HepG2 (cell line): Measurements from ENCODE around the gene BIRC3. TPM values are rescaled to one million over a fixed set of nuclear protein-coding genes. Genes with fewer than 3 reads are reported as not detected.

Experiments used
- ATAC-seq: fragments of 200-7000 bp; cut with Tn5 transposase; 3 replicates; pipeline ENCODE4 v1.9.1; 2020; ENCODE audit warnings: mild to moderate bottlenecking, moderate library complexity
- BruUV-seq: library from RNA; stranded (reverse); fragments of 400-500 nt; replicated peaks from 2 replicates; lab custom pipeline; 2021; lab: Mats Ljungman, UMichigan
- CTCF ChIA-PET: fragments of 300-600 bp; formaldehyde crosslinking; extraction: SDS; loops from one replicate; lab custom pipeline; 2021; ENCODE audit warnings: low total read pairs, inconsistent platforms, low intra/inter-chr PET ratio; lab: Yijun Ruan, JAX
- POLR2A ChIA-PET: fragments of 350-600 bp; sonication (Branson Sonifier 250); formaldehyde crosslinking; loops from one replicate; lab custom pipeline; 2020; ENCODE audit warnings: antibody characterized with exemption, inconsistent platforms; lab: Yijun Ruan, JAX
- DNase-seq: peaks from one replicate; pipeline ENCODE4 v3.0.0-alpha.2; 2015; ENCODE audit warnings: low spot score
- FAIRE-seq: peaks from 3 replicates; lab custom pipeline; 2011; peaks lifted over from hg19 to GRCh38; lab: Jason Lieb, UNC
- H2AFZ ChIP-seq: one replicate; pipeline ENCODE4 v1.6.1; 2011; ENCODE audit warnings: low read length, inconsistent platforms
- H3K27ac ChIP-seq: fragments of 300-600 bp; 3 replicates; pipeline ENCODE4 v1.8.0; 2011; ENCODE audit warnings: mixed run types, mild to moderate bottlenecking, mixed read lengths, low read length, inconsistent platforms; ENCODE audit not compliant: insufficient read depth; ENCODE audit errors: extremely low read length
- H3K27me3 ChIP-seq, 2 experiments: fragments of 200-600 bp in 1 of 2; 2 replicates in 1 of 2; 3 replicates in 1 of 2; pipeline versions ENCODE4 v1.6.0 to v1.8.0; 2011; ENCODE audit warnings: low read length in 2 of 2, mild to moderate bottlenecking in 2 of 2, moderate library complexity in 2 of 2, inconsistent platforms in 1 of 2; ENCODE audit not compliant: insufficient read depth in 2 of 2, control insufficient read depth in 1 of 2
- H3K36me3 ChIP-seq, 2 experiments: fragments of 200-600 bp in 1 of 2; replicated peaks in 1 of 2; 2 replicates in 1 of 2; 3 replicates in 1 of 2; pipeline versions ENCODE4 v1.5.1 to v1.8.0; 2011; ENCODE audit warnings: low read length in 2 of 2, inconsistent platforms in 1 of 2; ENCODE audit not compliant: insufficient read depth in 2 of 2, control insufficient read depth in 1 of 2
- H3K4me1 ChIP-seq: 2 replicates; pipeline ENCODE4 v1.5.1; 2012; ENCODE audit warnings: low read length, inconsistent platforms; ENCODE audit not compliant: insufficient read depth
- H3K4me2 ChIP-seq: 2 replicates; pipeline ENCODE4 v1.6.0; 2011; ENCODE audit warnings: low read depth, low read length, inconsistent platforms
- H3K4me3 ChIP-seq, 3 experiments: fragments of 200-600 bp in 1 of 3; sonication (generic), shearing (Covaris generic) in 1 of 3; replicated peaks in 1 of 3; 2 replicates each; pipeline ENCODE4 v1.5.1; 2011 to 2016; ENCODE audit warnings: low read length in 3 of 3, inconsistent platforms in 2 of 3, low read depth in 2 of 3, mild to moderate bottlenecking in 2 of 3, control low read depth in 1 of 3, mixed read lengths in 1 of 3; ENCODE audit not compliant: insufficient read depth in 1 of 3
- H3K79me2 ChIP-seq: one replicate; pipeline ENCODE4 v1.6.1; 2011; ENCODE audit warnings: low read length, inconsistent platforms; ENCODE audit not compliant: insufficient read depth
- H3K9ac ChIP-seq: 2 replicates; pipeline ENCODE4 v1.6.0; 2011; ENCODE audit warnings: mild to moderate bottlenecking, low read depth, low read length, inconsistent platforms; ENCODE audit not compliant: insufficient read depth
- H3K9me3 ChIP-seq: 2 replicates; pipeline ENCODE4 v1.5.1; 2012; ENCODE audit warnings: mild to moderate bottlenecking, low read length
- H4K20me1 ChIP-seq: 2 replicates; pipeline ENCODE4 v1.6.0; 2011; ENCODE audit warnings: inconsistent platforms, mild to moderate bottlenecking, low read length, moderate library complexity; ENCODE audit not compliant: insufficient read depth
- ASH2L ChIP-seq: fragments of 300-600, 200-600 bp; sonication (generic); IDR thresholded peaks from 2 replicates; pipeline ENCODE4 v1.7.0; 2017; ENCODE audit warnings: low read depth, mild to moderate bottlenecking, moderate library complexity, mixed read lengths, low read length; ENCODE audit not compliant: insufficient read length
- IRF2 ChIP-seq: IDR thresholded peaks from 2 replicates; pipeline ENCODE4 v1.6.1; 2018; ENCODE audit warnings: missing genetic modification reagents, missing compliant biosample characterization
- NONO ChIP-seq, 2 experiments: fragments of 450-650 bp in 1 of 2; sonication (generic) in 1 of 2; formaldehyde crosslinking in 1 of 2; IDR thresholded peaks in 1 of 2; conservative IDR thresholded peaks in 1 of 2; 2 replicates each; pipeline versions ENCODE4 v1.6.1 to v1.8.0; 2017 to 2022; ENCODE audit warnings: mild to moderate bottlenecking in 1 of 2, missing genetic modification reagents in 1 of 2, moderate library complexity in 1 of 2
- ZBTB38 ChIP-seq: sonication (generic); formaldehyde crosslinking; IDR thresholded peaks from 2 replicates; pipeline ENCODE4 v1.5.1; 2020; ENCODE audit warnings: mild to moderate bottlenecking, missing genetic modification reagents
- ZMYM3 ChIP-seq: sonication (generic); formaldehyde crosslinking; IDR thresholded peaks from 2 replicates; pipeline ENCODE4 v1.5.1; 2020; ENCODE audit warnings: mild to moderate bottlenecking, missing genetic modification reagents
- ZNF317 ChIP-seq: sonication (generic); formaldehyde crosslinking; IDR thresholded peaks from 2 replicates; pipeline ENCODE4 v1.5.0; 2020; ENCODE audit warnings: mild to moderate bottlenecking, missing genetic modification reagents
- WGBS: methylation state at CpG from one replicate; pipeline ENCODE4 v1.1.6; 2017; ENCODE audit warnings: low lambda C conversion rate; 5-methylcytosine and 5-hydroxymethylcytosine counted together
- in situ Hi-C: cut with HindIII; loops from 2 replicates; pipeline ENCODE4 v1.10.0; 2017; ENCODE audit warnings: low pct_unique_long_range_greater_than_20kb; ENCODE audit not compliant: extremely low pct_ligation_motif_present
- intact Hi-C: fragments of 100-400 bp; cut with micrococcal nuclease; formaldehyde crosslinking; loops from one replicate; pipeline ENCODE4 v1.10.0; 2022; ENCODE audit not compliant: unreplicated experiment
- polyA plus RNA-seq, 8 experiments: library from polyadenylated mRNA; depleted of rRNA in 3 of 8; stranded (reverse) in 7 of 8; unstranded in 1 of 8; fragments of >200 nt; fragmentation: Illumina TruSeq in 4 of 8; extraction: Trizol in 4 of 8; gene quantifications; 2 replicates each; pipeline versions ENCODE4 v1.2.1 to v1.2.3, GENCODE V29; 2011 to 2016; ENCODE audit warnings: low read depth in 4 of 8, missing spikeins in 1 of 8, mixed read lengths in 1 of 8; ENCODE audit not compliant: insufficient read depth in 1 of 8
- total RNA-seq, 5 experiments: library from RNA; depleted of rRNA; stranded (reverse); fragments of >200 nt; fragmentation: Illumina TruSeq; extraction: Trizol; gene quantifications; 2 replicates each; pipeline ENCODE4 v1.2.3, GENCODE V29; 2016; ENCODE audit warnings: low read depth in 1 of 5
- TF ChIP-seq, protein P1 (sequence below): sonication (generic); formaldehyde crosslinking; IDR thresholded peaks from 2 replicates; pipeline ENCODE4 v1.4.0; 2020; ENCODE audit warnings: low read depth, mild to moderate bottlenecking, missing genetic modification reagents
- TF ChIP-seq, protein P2 (sequence below), 2 experiments: sonication (generic) in 1 of 2; formaldehyde crosslinking in 1 of 2; IDR thresholded peaks; 2 replicates each; pipeline versions ENCODE4 v1.4.0 to v1.6.1; 2018 to 2020; ENCODE audit warnings: missing genetic modification reagents in 2 of 2, borderline replicate concordance in 1 of 2, low read depth in 1 of 2, mild to moderate bottlenecking in 1 of 2, missing biosample characterization in 1 of 2
- TF ChIP-seq, protein P3 (sequence below): sonication (generic); formaldehyde crosslinking; IDR thresholded peaks from 2 replicates; pipeline ENCODE4 v1.5.1; 2020; ENCODE audit warnings: mild to moderate bottlenecking, missing genetic modification reagents, moderate library complexity

BIRC3 gene
- total and polyA plus RNA-seq, 2 of the 13 experiments (the other 11 are each of a cell fraction or from before 2014, with no cell fraction given), result 0.41 to 4.2 TPM

DNA sequence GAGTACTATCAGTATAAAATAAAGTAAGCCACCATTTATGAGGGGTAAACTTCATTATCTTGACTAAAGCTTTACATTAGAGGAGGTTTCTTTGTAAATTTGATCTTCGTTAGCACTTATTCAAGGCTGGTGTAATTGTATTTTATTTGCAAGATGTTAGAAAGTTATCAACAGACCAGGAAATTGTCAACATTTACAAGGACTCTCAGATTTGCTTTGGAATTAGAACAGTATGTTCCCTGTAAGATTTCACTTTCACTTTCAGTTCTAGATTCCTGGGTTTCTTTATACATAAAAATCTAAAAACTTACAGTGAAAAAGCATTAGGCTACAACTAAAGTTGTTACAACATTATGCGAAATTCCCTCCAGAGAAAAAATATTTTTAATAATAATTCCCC, 4.6 kb upstream of the BIRC3 start:
- TF ChIP-seq ZBTB38 (CRISPR knock-in tag) (no peak), ASH2L (peak; percentile 19), IRF2 (CRISPR knock-in tag) (peak; percentile 83; the same call in 1 of the 2 replicates)
- TF ChIP-seq, protein P1, sequence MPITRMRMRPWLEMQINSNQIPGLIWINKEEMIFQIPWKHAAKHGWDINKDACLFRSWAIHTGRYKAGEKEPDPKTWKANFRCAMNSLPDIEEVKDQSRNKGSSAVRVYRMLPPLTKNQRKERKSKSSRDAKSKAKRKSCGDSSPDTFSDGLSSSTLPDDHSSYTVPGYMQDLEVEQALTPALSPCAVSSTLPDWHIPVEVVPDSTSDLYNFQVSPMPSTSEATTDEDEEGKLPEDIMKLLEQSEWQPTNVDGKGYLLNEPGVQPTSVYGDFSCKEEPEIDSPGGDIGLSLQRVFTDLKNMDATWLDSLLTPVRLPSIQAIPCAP, result peak; percentile 83; the same call in 1 of the 2 replicates
- Histone ChIP-seq H3K27ac (peak overlapping the region; percentile 33), H3K36me3 (no peaks in the 10 kb centered on the region), H3K9me3 (no peaks in the 10 kb centered on the region), H2AFZ (peak overlapping the region; percentile 99), H4K20me1 (no peaks in the 10 kb centered on the region), H3K4me1 (peaks cover 29% of the 10 kb centered on the region), H3K4me3 (peak overlapping the region; percentile 56 to 74 (median 62); a peak in 5 of 6 replicates), H3K9ac (peak overlapping the region; percentile 58), H3K27me3 (no peaks in the 10 kb centered on the region), H3K79me2 (no peaks in the 10 kb centered on the region), H3K4me2 (peak overlapping the region; percentile 87)
- in situ Hi-C loops (no loop called here), intact Hi-C loops (no loop called here)
- WGBS, result 21% methylated on average over 2 of the region's 2 CpGs
- ChIA-PET POLR2A (no interaction called here), CTCF (no interaction called here)
- DNase-seq, result no peak
- ATAC-seq, result no peak
- no peak for FAIRE-seq
- BruUV-seq, result no TSS peak

DNA sequence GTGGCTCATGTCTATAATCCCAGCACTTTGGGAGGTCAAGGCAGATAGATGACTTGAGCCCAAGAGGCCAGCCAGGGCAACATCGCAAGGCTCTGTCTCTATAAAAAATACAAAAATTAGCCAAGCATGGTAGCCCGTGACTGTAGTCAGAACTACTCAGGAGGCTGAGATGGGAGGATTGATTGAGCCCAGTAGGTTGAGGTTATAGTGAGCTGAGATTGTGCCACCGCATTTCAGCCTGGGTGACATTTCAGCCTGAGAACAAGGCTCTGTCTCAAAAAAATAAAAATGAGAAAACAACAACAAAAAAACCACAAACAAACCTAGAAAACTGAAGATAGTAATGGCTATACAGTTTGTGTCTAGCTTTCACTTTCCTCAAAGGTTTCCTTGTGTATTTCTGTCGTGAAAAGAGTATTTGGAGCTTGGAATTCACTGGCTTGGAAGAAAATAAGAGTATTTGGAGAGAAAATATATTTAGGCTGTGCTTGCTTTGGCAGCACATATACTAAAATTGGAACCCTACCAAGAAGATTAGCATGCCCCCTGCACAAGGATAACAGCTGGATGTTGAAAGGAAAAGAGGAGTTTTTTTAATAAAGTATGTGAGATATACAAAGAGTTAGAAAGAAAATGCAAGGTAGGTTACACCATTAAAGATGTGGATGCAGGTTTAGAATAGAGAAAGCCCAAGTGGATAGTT, 3.9 kb upstream of the BIRC3 start:
- DNase-seq, result no peak
- H3K4me1 ChIP-seq, result peaks cover 29% of the 10 kb centered on the region
- peak overlapping the region; percentile 33 for H3K27ac ChIP-seq
- ATAC-seq, result no peak
- H3K27me3 ChIP-seq, result no peaks in the 10 kb centered on the region
- peak overlapping the region; percentile 99 for H2AFZ ChIP-seq
- no peaks in the 10 kb centered on the region for H3K79me2 ChIP-seq
- ChIA-PET POLR2A (no interaction called here), CTCF (no interaction called here)
- intact Hi-C loops, result no loop called here
- H3K9me3 ChIP-seq, result no peaks in the 10 kb centered on the region
- no peak for FAIRE-seq
- in situ Hi-C loops, result no loop called here
- no TSS peak for BruUV-seq
- peak overlapping the region; percentile 87 for H3K4me2 ChIP-seq
- 35% methylated on average over 4 of the region's 4 CpGs for WGBS
- H3K4me3 ChIP-seq, result peak overlapping the region; percentile 56 to 74 (median 62)
- H4K20me1 ChIP-seq, result no peaks in the 10 kb centered on the region
- no peaks in the 10 kb centered on the region for H3K36me3 ChIP-seq
- peak overlapping the region; percentile 58 for H3K9ac ChIP-seq
- TF ChIP-seq ZMYM3 (CRISPR knock-in tag) (0 out of 2 replicates have a peak, but pooled peaks have one; percentile 48), ZNF317 (CRISPR knock-in tag) (no peak), ASH2L (peak; percentile 9), NONO (IDR thresholded peaks at IDR 0.05) (no peak), NONO (CRISPR knock-in tag; conservative IDR thresholded peaks at IDR 0.05) (no peak)
- TF ChIP-seq, protein P2, sequence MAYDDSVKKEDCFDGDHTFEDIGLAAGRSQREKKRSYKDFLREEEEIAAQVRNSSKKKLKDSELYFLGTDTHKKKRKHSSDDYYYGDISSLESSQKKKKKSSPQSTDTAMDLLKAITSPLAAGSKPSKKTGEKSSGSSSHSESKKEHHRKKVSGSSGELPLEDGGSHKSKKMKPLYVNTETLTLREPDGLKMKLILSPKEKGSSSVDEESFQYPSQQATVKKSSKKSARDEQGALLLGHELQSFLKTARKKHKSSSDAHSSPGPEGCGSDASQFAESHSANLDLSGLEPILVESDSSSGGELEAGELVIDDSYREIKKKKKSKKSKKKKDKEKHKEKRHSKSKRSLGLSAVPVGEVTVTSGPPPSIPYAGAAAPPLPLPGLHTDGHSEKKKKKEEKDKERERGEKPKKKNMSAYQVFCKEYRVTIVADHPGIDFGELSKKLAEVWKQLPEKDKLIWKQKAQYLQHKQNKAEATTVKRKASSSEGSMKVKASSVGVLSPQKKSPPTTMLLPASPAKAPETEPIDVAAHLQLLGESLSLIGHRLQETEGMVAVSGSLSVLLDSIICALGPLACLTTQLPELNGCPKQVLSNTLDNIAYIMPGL (CRISPR knock-in tag; IDR thresholded peaks at IDR 0.05; ENCODE audit: borderline replicate concordance in 1 of 2, low read depth in 1 of 2), result 0 out of 4 replicates have a peak, but pooled peaks of 1 of the 2 experiments have one; percentile 14
- TF ChIP-seq, protein P3, sequence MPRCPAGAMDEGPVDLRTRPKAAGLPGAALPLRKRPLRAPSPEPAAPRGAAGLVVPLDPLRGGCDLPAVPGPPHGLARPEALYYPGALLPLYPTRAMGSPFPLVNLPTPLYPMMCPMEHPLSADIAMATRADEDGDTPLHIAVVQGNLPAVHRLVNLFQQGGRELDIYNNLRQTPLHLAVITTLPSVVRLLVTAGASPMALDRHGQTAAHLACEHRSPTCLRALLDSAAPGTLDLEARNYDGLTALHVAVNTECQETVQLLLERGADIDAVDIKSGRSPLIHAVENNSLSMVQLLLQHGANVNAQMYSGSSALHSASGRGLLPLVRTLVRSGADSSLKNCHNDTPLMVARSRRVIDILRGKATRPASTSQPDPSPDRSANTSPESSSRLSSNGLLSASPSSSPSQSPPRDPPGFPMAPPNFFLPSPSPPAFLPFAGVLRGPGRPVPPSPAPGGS, result no peak
